Measurements from ENCODE around the gene GAR1. TPM values are rescaled to one million over a fixed set of nuclear protein-coding genes. Genes with fewer than 3 reads are reported as not detected.

Gene GAR1
- 37.1 to 43.8 TPM (median 43.2 TPM) in 5 replicates for total RNA-seq (2022; extraction: Qiagen RNA extraction)

GRCh38 chr4:109815151-109816081, at the start of gene GAR1:
TSS of gene GAR1 (plus strand) at chr4:109815762. CDS start at chr4:109816165, 403 bp downstream.

GRCh38 chr4:109801895-109802319, 13.7 kb upstream of the GAR1 start, which contains the start of gene CFI:
TSS of gene CFI (minus strand) at chr4:109801999. CDS start at chr4:109801971, 28 bp downstream.

GRCh38 chr4:109827672-109828071, 12.1 kb downstream of the GAR1 start, which contains the start of gene RRH:
TSS of gene RRH (plus strand) at chr4:109827972. CDS start at chr4:109828028, 56 bp downstream.

GRCh38 chr4:109847896-109848442, 32.4 kb downstream of the GAR1 start, which contains the start of gene LRIT3:
TSS of gene LRIT3 (plus strand) at chr4:109848107. CDS start at chr4:109848202, 95 bp downstream.

Other genes starting within 250 kb of the GAR1 start
- 13.1 to 16.5 TPM (median 15.5 TPM) in 5 replicates for gene CASP6, start 112.3 kb upstream of the GAR1 start, total RNA-seq (2022; extraction: Qiagen RNA extraction)
- gene PLA2G12A, start 85.7 kb upstream of the GAR1 start, total RNA-seq (2022; extraction: Qiagen RNA extraction): 3.4 to 15.2 TPM (median 10.1 TPM) in 5 replicates
- gene CFI, start 13.8 kb upstream of the GAR1 start, total RNA-seq (2022; extraction: Qiagen RNA extraction): 0.46 to 0.97 TPM (median 0.69 TPM) in 5 replicates
- 0.08 to 0.17 TPM (median 0.12 TPM) in 3 of 5 replicates, not detected in the others for gene RRH, start 12.2 kb downstream of the GAR1 start, total RNA-seq (2022; extraction: Qiagen RNA extraction)
- gene LRIT3, start 32.3 kb downstream of the GAR1 start, total RNA-seq (2022; extraction: Qiagen RNA extraction): 0.05 to 0.06 TPM in 2 of 5 replicates, not detected in the others
- gene EGF, start 97.1 kb downstream of the GAR1 start, total RNA-seq (2022; extraction: Qiagen RNA extraction): 0.31 to 0.49 TPM (median 0.38 TPM) in 5 replicates